ENCODE results near the gene GATA5.
"Not testable (repeated sequence)": the region's sequence is repeated elsewhere in the genome, so short reads cannot be mapped to it uniquely, and the experiment has no call there.

GATA5 gene

GRCh38 chr20:62493253-62493885, 17.6 kb upstream of the GATA5 start:
- Histone ChIP-seq H3F3A (ENCODE audit: insufficient read depth) (no peaks in the 10 kb centered on the region), H3K4me2 (ENCODE audit: low read depth, low read length, poor library complexity, severe bottlenecking) (no peak overlapping the region), H3K36me3 (ENCODE audit: low read length) (no peaks in the 10 kb centered on the region), H3K9ac (ENCODE audit: low read length) (no peak overlapping the region), H3K79me2 (ENCODE audit: insufficient read depth, low read length) (no peaks in the 10 kb centered on the region), H3K27me3 (ENCODE audit: low read length) (no peaks in the 10 kb centered on the region), H3K4me3 (ENCODE audit: insufficient read depth, low read length, poor library complexity, severe bottlenecking) (no peak overlapping the region), H4K20me1 (ENCODE audit: low read depth, low read length) (no peaks in the 10 kb centered on the region), H2AFZ (ENCODE audit: low read depth, low read length, severe bottlenecking) (no peak overlapping the region), H3K9me3 (ENCODE audit: insufficient read depth, low read length) (no peaks in the 10 kb centered on the region), H3K9me2 (replicated peaks; ENCODE audit: insufficient read depth, low read length) (no peaks in the 10 kb centered on the region), H3K27ac (ENCODE audit: low read depth, low read length) (no peak overlapping the region)
- no peak for TF ChIP-seq CTCF (IDR thresholded peaks at IDR 0.05; ENCODE audit: insufficient read depth, low read length, poor library complexity, severe bottlenecking)
- TF ChIP-seq EZH2phosphoT487 (conservative IDR thresholded peaks at IDR 0.05; ENCODE audit: low read length) = no peak

DNA sequence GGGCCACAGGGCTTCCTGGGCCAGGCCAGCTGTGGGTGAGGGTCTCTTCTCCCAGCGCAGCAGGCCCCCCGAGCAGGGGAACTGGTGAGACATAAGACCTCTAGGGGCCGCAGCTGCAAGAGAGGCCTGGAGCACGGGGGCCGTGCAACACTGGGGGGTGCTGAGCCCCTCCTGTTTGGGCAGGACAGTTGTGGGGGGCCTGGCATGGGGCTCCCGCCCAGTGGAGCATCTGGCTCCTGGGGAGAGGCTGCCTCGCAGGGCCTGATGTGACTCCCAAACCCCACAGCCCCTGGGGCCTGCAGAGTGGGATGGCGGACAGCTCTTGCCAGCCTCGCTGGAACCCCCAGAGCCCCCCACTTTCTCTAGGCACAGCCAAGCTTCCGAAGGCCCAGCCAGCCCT, 16.9 kb upstream of the GATA5 start:
- H3K36me3 ChIP-seq (ENCODE audit: low read length) = no peaks in the 10 kb centered on the region
- no peak for TF ChIP-seq EZH2phosphoT487 (conservative IDR thresholded peaks at IDR 0.05; ENCODE audit: low read length)
- no peak for TF ChIP-seq CTCF (IDR thresholded peaks at IDR 0.05; ENCODE audit: insufficient read depth, low read length, poor library complexity, severe bottlenecking)
- H3K27ac ChIP-seq (ENCODE audit: low read depth, low read length) = no peak overlapping the region
- H2AFZ ChIP-seq (ENCODE audit: low read depth, low read length, severe bottlenecking) = no peak overlapping the region
- H3K9me2 ChIP-seq (replicated peaks; ENCODE audit: insufficient read depth, low read length) = no peaks in the 10 kb centered on the region
- no peaks in the 10 kb centered on the region for H4K20me1 ChIP-seq (ENCODE audit: low read depth, low read length)
- H3K27me3 ChIP-seq (ENCODE audit: low read length) = no peaks in the 10 kb centered on the region
- H3K4me2 ChIP-seq (ENCODE audit: low read depth, low read length, poor library complexity, severe bottlenecking) = no peak overlapping the region
- H3K4me3 ChIP-seq (ENCODE audit: insufficient read depth, low read length, poor library complexity, severe bottlenecking) = no peak overlapping the region
- H3K9me3 ChIP-seq (ENCODE audit: insufficient read depth, low read length) = no peaks in the 10 kb centered on the region
- H3K79me2 ChIP-seq (ENCODE audit: insufficient read depth, low read length) = no peaks in the 10 kb centered on the region
- H3F3A ChIP-seq (ENCODE audit: insufficient read depth) = no peaks in the 10 kb centered on the region
- H3K9ac ChIP-seq (ENCODE audit: low read length) = no peak overlapping the region

- not testable (repeated sequence) for H3K27me3 ChIP-seq (ENCODE audit: low read length); H4K20me1 ChIP-seq (ENCODE audit: low read depth, low read length); H2AFZ ChIP-seq (ENCODE audit: low read depth, low read length, severe bottlenecking); H3K9me2 ChIP-seq (replicated peaks; ENCODE audit: insufficient read depth, low read length); H3K27ac ChIP-seq (ENCODE audit: low read depth, low read length); H3K9ac ChIP-seq (ENCODE audit: low read length); H3K9me3 ChIP-seq (ENCODE audit: insufficient read depth, low read length); H3K4me3 ChIP-seq (ENCODE audit: insufficient read depth, low read length, poor library complexity, severe bottlenecking); H3F3A ChIP-seq (ENCODE audit: insufficient read depth); H3K4me2 ChIP-seq (ENCODE audit: low read depth, low read length, poor library complexity, severe bottlenecking); H3K79me2 ChIP-seq (ENCODE audit: insufficient read depth, low read length); H3K36me3 ChIP-seq (ENCODE audit: low read length)
Observed at GRCh38 chr20:62490783-62491182, 15.0 kb upstream of the GATA5 start.

GRCh38 chr20:62489932-62490263, 14.1 kb upstream of the GATA5 start:
- H4K20me1 ChIP-seq (ENCODE audit: low read depth, low read length) = no peaks in the 10 kb centered on the region
- TF ChIP-seq CTCF (IDR thresholded peaks at IDR 0.05; ENCODE audit: insufficient read depth, low read length, poor library complexity, severe bottlenecking) = no peak
- TF ChIP-seq EZH2phosphoT487 (conservative IDR thresholded peaks at IDR 0.05; ENCODE audit: low read length) = no peak
- no peak overlapping the region for H3K27ac ChIP-seq (ENCODE audit: low read depth, low read length)
- H3K9me2 ChIP-seq (replicated peaks; ENCODE audit: insufficient read depth, low read length) = no peaks in the 10 kb centered on the region
- H3K4me2 ChIP-seq (ENCODE audit: low read depth, low read length, poor library complexity, severe bottlenecking) = no peak overlapping the region
- no peak overlapping the region for H2AFZ ChIP-seq (ENCODE audit: low read depth, low read length, severe bottlenecking)
- H3K36me3 ChIP-seq (ENCODE audit: low read length) = no peaks in the 10 kb centered on the region
- no peak overlapping the region for H3K9ac ChIP-seq (ENCODE audit: low read length)
- no peaks in the 10 kb centered on the region for H3K9me3 ChIP-seq (ENCODE audit: insufficient read depth, low read length)
- no peaks in the 10 kb centered on the region for H3K79me2 ChIP-seq (ENCODE audit: insufficient read depth, low read length)
- H3K27me3 ChIP-seq (ENCODE audit: low read length) = no peaks in the 10 kb centered on the region
- H3F3A ChIP-seq (ENCODE audit: insufficient read depth) = no peaks in the 10 kb centered on the region
- no peak overlapping the region for H3K4me3 ChIP-seq (ENCODE audit: insufficient read depth, low read length, poor library complexity, severe bottlenecking)

All from SU-DHL-6 (cell line).